Measurements from ENCODE around the gene ZNF217. TPM values are rescaled to one million over a fixed set of nuclear protein-coding genes. Genes with fewer than 3 reads are reported as not detected.
"Not testable (repeated sequence)": the region's sequence is repeated elsewhere in the genome, so short reads cannot be mapped to it uniquely, and the experiment has no call there.

ZNF217 gene
- total and polyA plus RNA-seq, 2 donors, result 21.4 to 30.2 TPM

DNA sequence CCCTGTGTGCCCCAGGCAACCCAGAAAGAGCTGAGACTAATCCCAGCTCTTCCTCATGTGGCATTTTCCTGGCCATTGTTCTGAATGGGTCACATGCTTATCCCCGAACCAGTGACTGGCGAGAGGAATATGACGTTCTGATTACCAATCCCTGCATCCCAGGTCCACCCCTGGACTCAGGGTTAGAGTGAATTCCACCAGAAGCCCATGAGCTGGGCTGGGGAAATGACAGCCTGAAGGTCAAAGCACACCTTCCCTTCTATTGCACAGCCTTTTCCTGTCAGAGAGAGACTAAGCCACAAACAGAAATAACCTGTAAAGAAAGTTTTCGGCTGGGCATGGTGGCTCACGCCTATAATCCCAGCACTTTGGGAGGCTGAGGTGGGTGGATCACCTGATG is 70.9 kb downstream of the ZNF217 start:
- 89% methylated on average over 5 of the region's 5 CpGs for WGBS
- Histone ChIP-seq H3K4me3 (ENCODE audit: low read depth, low read length) (no peak overlapping the region), H3K27ac (ENCODE audit: low read depth) (no peak overlapping the region), H3K36me3 (ENCODE audit: insufficient read depth) (no peaks in the 10 kb centered on the region), H3K4me1 (ENCODE audit: insufficient read depth) (no peaks in the 10 kb centered on the region)
- no peak for DNase-seq (ENCODE audit: extremely low spot score)

DNA sequence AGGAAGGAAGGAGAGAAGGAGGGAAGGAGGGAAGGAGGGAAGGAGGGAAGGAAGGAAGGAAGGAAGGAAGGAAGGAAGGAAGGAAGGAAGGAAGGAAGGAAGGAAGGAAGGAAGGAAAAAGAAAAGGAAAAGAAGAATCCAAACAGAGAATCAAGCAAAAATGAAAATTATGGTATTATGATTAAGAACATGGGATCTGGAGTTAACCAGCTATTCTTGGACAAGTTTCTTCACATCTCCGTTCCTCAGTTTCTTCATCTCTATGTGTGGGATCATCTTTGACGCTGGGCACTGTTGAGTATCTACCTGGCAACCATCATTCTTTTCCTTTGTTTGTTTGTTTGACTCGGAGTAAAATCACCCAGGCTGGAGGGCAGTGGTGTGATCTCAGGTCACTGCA is 71.6 kb downstream of the ZNF217 start:
- WGBS, result 90% methylated on average over 3 of the region's 3 CpGs
- DNase-seq (ENCODE audit: extremely low spot score), result no peak
- Histone ChIP-seq H3K4me1 (ENCODE audit: insufficient read depth) (no peaks in the 10 kb centered on the region), H3K27ac (ENCODE audit: low read depth) (no peak overlapping the region), H3K4me3 (ENCODE audit: low read depth, low read length) (no peak overlapping the region), H3K36me3 (ENCODE audit: insufficient read depth) (no peaks in the 10 kb centered on the region)

DNA sequence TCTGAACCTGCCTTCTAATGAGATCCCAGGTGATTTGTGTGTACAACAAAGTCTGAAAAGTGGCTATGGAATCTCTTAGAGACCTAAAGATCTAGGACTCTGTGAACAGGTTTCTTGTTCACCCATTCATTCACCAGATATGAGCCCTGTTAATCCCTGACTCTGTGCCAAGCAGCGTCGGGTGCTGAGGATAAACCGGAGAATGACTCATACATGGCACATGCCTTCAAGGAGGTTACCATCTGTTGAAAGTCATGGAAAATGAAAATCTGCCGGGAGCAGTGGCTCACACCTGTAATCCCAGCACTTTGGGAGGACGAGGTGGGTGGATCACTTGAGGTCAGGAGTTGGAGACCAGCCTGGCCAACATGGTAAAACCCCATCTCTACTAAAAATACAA is 72.2 kb downstream of the ZNF217 start:
- not testable (repeated sequence) for H3K4me3 ChIP-seq (ENCODE audit: low read depth, low read length); H3K36me3 ChIP-seq (ENCODE audit: insufficient read depth); H3K4me1 ChIP-seq (ENCODE audit: insufficient read depth); H3K27ac ChIP-seq (ENCODE audit: low read depth); DNase-seq (ENCODE audit: extremely low spot score)
- 59% methylated on average over 5 of the region's 5 CpGs for WGBS

DNA sequence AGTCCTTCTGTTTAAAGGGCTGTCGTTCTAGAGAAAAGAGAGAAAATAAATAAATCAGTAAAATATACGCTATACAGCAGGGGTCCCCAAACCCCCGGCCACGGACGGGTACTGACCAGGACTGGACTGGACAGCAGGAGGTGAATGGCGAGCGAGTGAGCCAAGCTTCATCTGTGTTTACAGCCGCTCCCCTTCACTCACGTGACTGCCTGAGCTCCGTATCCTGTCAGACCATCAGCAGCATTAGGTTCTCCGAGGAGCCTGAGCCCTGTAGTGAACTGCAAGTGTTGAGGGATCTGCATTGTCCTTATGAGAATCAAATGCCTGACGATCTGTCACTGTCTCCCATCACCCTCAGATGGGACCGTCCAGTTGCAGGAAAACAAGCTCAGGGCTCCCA is 76.5 kb downstream of the ZNF217 start:
- Histone ChIP-seq H3K4me3 (ENCODE audit: low read depth, low read length) (no peak overlapping the region), H3K36me3 (ENCODE audit: insufficient read depth) (no peaks in the 10 kb centered on the region), H3K4me1 (ENCODE audit: insufficient read depth) (no peaks in the 10 kb centered on the region), H3K27ac (ENCODE audit: low read depth) (no peak overlapping the region)
- DNase-seq (ENCODE audit: extremely low spot score), result no peak
- WGBS, result 73% methylated on average over 13 of the region's 13 CpGs

Small RNAs within 50 kb of the gene (small RNA-seq; reads per million reads assigned to genes)
- not detected for gene RF00019

All from urinary bladder (tissue), 4 donors.